ENCODE results near the gene DUSP9.

DUSP9 gene

GRCh38 chrX:153644356-153645125 lies 2.5 kb upstream of the DUSP9 start:
- no peak for TF ChIP-seq SIN3A (IDR thresholded peaks at IDR 0.05; ENCODE audit: borderline replicate concordance, insufficient read depth, low read length)
- TF ChIP-seq TAF1 (IDR thresholded peaks at IDR 0.05; ENCODE audit: borderline replicate concordance, insufficient read depth, low read length), result no peak
- no peak for TF ChIP-seq FOXP2 (optimal IDR thresholded peaks at IDR 0.05; ENCODE audit: borderline replicate concordance, extremely low read depth, extremely low read length, insufficient read depth)
- no peak for TF ChIP-seq POLR2AphosphoS5 (IDR thresholded peaks at IDR 0.05; ENCODE audit: low read depth, low read length)

- no peak for TF ChIP-seq TAF1 (IDR thresholded peaks at IDR 0.05; ENCODE audit: borderline replicate concordance, insufficient read depth, low read length)
- TF ChIP-seq POLR2AphosphoS5 (IDR thresholded peaks at IDR 0.05; ENCODE audit: low read depth, low read length), result no peak
- TF ChIP-seq FOXP2 (optimal IDR thresholded peaks at IDR 0.05; ENCODE audit: borderline replicate concordance, extremely low read depth, extremely low read length, insufficient read depth), result no peak
- no peak for TF ChIP-seq REST (IDR thresholded peaks at IDR 0.05; ENCODE audit: insufficient read depth in 1 of 2, low read depth in 2 of 2, low read length in 2 of 2)
- no peak for TF ChIP-seq SIN3A (IDR thresholded peaks at IDR 0.05; ENCODE audit: borderline replicate concordance, insufficient read depth, low read length)
Measured at GRCh38 chrX:153645151-153645550, 1.9 kb upstream of the DUSP9 start.

DNA sequence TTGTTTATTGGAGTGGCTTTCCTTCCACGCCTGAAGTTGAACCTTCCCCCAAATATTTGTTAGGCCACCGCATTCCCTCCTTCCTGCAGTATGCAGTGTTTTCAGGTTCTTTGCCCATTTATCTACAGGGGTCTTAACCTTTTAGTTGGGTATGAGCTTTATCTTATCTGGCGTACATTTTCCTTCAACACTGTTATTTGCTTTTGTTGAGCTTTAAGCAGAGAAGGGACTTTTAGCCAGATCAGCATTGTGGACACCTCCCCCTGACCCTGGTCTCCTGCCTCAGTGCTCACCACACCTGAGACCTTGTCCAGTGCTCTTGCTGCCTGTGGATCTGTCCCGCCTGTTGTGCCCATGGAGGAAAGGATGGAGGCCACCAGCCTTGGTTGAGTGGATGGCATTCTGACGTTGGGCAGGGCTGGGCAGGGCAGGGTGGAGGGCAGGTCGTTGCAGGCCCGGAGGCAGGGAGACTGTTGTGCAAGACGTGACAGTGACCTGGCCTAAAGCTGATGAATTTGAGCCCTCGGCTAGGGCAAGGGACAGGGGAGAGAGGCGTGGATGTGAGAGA lies 998 bp upstream of the DUSP9 start:
- TF ChIP-seq FOXP2 (optimal IDR thresholded peaks at IDR 0.05; ENCODE audit: borderline replicate concordance, extremely low read depth, extremely low read length, insufficient read depth) (no peak), SIN3A (IDR thresholded peaks at IDR 0.05; ENCODE audit: borderline replicate concordance, insufficient read depth, low read length) (no peak), POLR2AphosphoS5 (IDR thresholded peaks at IDR 0.05; ENCODE audit: low read depth, low read length) (no peak), REST (IDR thresholded peaks at IDR 0.05; ENCODE audit: insufficient read depth in 1 of 2, low read depth in 2 of 2, low read length in 2 of 2) (no peak), TAF1 (IDR thresholded peaks at IDR 0.05; ENCODE audit: borderline replicate concordance, insufficient read depth, low read length) (no peak)

DNA sequence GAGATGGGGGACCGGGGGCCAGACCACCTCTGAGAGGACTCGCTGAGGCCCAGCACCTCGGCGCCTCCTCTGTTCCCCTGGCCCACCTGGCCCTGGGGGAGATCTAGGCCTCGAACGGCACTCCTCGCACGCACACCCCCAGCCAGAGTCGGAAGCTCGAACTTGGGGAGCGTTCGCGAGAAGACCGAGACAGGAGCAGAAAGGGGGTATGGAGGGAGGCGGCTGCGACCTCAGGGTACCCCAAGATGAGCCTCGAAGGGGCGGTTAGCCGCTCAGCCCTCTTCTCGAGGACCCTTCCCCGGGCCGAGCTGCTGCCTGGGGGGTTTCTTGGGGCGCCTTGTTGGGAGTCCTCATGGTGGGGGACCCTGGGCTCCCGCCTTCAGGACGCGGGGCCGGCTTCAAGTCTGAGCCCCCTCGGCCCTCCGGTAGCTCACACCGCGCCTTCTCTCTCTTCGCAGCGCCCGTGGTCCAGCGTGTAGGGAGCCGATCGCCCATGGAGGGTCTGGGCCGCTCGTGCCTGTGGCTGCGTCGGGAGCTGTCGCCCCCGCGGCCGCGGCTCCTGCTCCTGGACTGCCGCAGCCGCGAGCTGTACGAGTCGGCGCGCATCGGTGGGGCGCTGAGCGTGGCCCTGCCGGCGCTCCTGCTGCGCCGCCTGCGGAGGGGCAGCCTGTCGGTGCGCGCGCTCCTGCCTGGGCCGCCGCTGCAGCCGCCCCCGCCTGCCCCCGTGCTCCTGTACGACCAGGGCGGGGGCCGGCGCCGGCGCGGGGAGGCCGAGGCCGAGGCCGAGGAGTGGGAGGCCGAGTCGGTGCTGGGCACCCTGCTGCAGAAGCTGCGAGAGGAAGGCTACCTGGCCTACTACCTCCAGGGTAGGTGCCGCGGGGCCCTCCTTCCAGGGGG lies 706 bp downstream of the DUSP9 start:
- no peak for TF ChIP-seq TAF1 (IDR thresholded peaks at IDR 0.05; ENCODE audit: borderline replicate concordance, insufficient read depth, low read length)
- no peak for TF ChIP-seq REST (IDR thresholded peaks at IDR 0.05; ENCODE audit: insufficient read depth in 1 of 2, low read depth in 2 of 2, low read length in 2 of 2)
- no peak for TF ChIP-seq POLR2AphosphoS5 (IDR thresholded peaks at IDR 0.05; ENCODE audit: low read depth, low read length)
- TF ChIP-seq FOXP2 (optimal IDR thresholded peaks at IDR 0.05; ENCODE audit: borderline replicate concordance, extremely low read depth, extremely low read length, insufficient read depth), result no peak
- no peak for TF ChIP-seq SIN3A (IDR thresholded peaks at IDR 0.05; ENCODE audit: borderline replicate concordance, insufficient read depth, low read length)
